Measurements from ENCODE around the gene FIGN.

DNA sequence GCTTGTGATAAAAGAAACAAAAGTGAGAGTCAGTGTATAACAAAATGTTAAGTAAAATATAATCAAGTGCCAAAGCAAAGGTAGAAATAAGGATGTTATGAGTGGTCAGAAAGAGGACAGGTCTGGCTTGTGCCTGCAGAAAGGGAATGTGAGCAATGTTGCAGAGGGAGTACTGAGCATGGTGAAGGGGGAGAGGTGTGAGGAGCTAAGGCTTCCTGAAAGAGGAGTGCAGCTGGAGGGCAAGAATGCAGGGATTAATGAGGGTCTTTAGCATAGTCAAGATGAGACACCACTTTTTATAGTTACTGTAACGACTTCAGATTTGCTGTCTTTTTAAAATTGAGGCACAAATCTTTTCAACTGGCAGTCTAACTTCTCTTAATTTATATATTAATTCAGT is 22.0 kb upstream of the FIGN start:
- no peak for TF ChIP-seq EZH2 (IDR thresholded peaks at IDR 0.05; ENCODE audit: insufficient read depth, poor library complexity, severe bottlenecking)
- no peak for TF ChIP-seq EZH2phosphoT487 (IDR thresholded peaks at IDR 0.05; ENCODE audit: insufficient read depth, low read depth)
